IMR-90 (cell line): ENCODE results near the gene CREB5. TPM values are rescaled to one million over a fixed set of nuclear protein-coding genes. Genes with fewer than 3 reads are reported as not detected.

ENCODE experiments used
- ATAC-seq: fragments of 200-7000 bp; cut with Tn5 transposase; 2 replicates; pipeline ENCODE4 v1.9.1; 2020; ENCODE audit warnings: low read depth, mild to moderate bottlenecking, moderate library complexity
- BruUV-seq: library from RNA; stranded (reverse); fragments of 400-500 nt; replicated peaks from 2 replicates; lab custom pipeline; 2021; lab: Mats Ljungman, UMichigan
- CTCF ChIA-PET: fragments of 300-600 bp; formaldehyde crosslinking; extraction: SDS; loops from one replicate; lab custom pipeline; 2021; ENCODE audit warnings: antibody characterized with exemption; lab: Yijun Ruan, JAX
- POLR2A ChIA-PET: fragments of 300-600 bp; sonication (Branson Sonifier 250); formaldehyde crosslinking; loops from one replicate; lab custom pipeline; 2022; ENCODE audit warnings: antibody characterized with exemption; ENCODE audit not compliant: unreplicated experiment; lab: Charles Lee
- DNase-seq: peaks from one replicate; pipeline ENCODE4 v3.0.0; 2013
- H2AFZ ChIP-seq: replicated peaks from 2 replicates; pipeline ENCODE3; 2013; ENCODE audit warnings: low read length, mild to moderate bottlenecking; ENCODE audit not compliant: poor library complexity
- H2AK5ac ChIP-seq: 2 replicates; pipeline ENCODE4 v1.6.1; 2013; ENCODE audit warnings: low read depth, low read length, inconsistent platforms
- H2AK9ac ChIP-seq: replicated peaks from 2 replicates; pipeline ENCODE3; 2013; ENCODE audit warnings: mild to moderate bottlenecking, low read depth, low read length, moderate library complexity; ENCODE audit not compliant: poor library complexity
- H2BK120ac ChIP-seq: 2 replicates; pipeline ENCODE4 v1.6.1; 2013; ENCODE audit warnings: low read depth, low read length, inconsistent platforms
- H2BK15ac ChIP-seq: 3 replicates; pipeline ENCODE4 v1.6.1; 2013; ENCODE audit warnings: low read depth, low read length, inconsistent platforms
- H2BK20ac ChIP-seq: 2 replicates; pipeline ENCODE4 v1.6.1; 2013; ENCODE audit warnings: low read depth, mild to moderate bottlenecking, inconsistent platforms, low read length, moderate library complexity
- H2BK5ac ChIP-seq: 2 replicates; pipeline ENCODE4 v1.6.1; 2013; ENCODE audit warnings: mild to moderate bottlenecking, low read depth, low read length, inconsistent platforms; ENCODE audit not compliant: poor library complexity, severe bottlenecking
- H3K14ac ChIP-seq: replicated peaks from 2 replicates; pipeline ENCODE4 v1.6.1; 2013; ENCODE audit warnings: low read depth, low read length, inconsistent platforms
- H3K18ac ChIP-seq: 2 replicates; pipeline ENCODE4 v1.6.1; 2013; ENCODE audit warnings: low read depth, low read length, control low read depth
- H3K23ac ChIP-seq: 2 replicates; pipeline ENCODE4 v1.6.1; 2013; ENCODE audit warnings: low read depth, low read length, inconsistent platforms
- H3K27ac ChIP-seq: 2 replicates; pipeline ENCODE4 v1.5.1; 2013; ENCODE audit warnings: mild to moderate bottlenecking, control low read depth, low read length; ENCODE audit not compliant: insufficient read depth
- H3K27me3 ChIP-seq: 2 replicates; pipeline ENCODE4 v1.6.1; 2013; ENCODE audit warnings: low read length; ENCODE audit not compliant: control insufficient read depth, insufficient read depth
- H3K36me3 ChIP-seq: 2 replicates; pipeline ENCODE4 v1.6.1; 2013; ENCODE audit warnings: low read length, mixed read lengths; ENCODE audit not compliant: control insufficient read depth, insufficient read depth
- H3K4ac ChIP-seq: 2 replicates; pipeline ENCODE4 v1.6.1; 2013; ENCODE audit warnings: low read depth, low read length, inconsistent platforms
- H3K4me1 ChIP-seq: 2 replicates; pipeline ENCODE4 v1.6.1; 2013; ENCODE audit warnings: low read length, mixed read lengths; ENCODE audit not compliant: control insufficient read depth, insufficient read depth
- H3K4me2 ChIP-seq: 2 replicates; pipeline ENCODE4 v1.6.1; 2013; ENCODE audit warnings: low read depth, mild to moderate bottlenecking, control low read depth, low read length, moderate library complexity
- H3K4me3 ChIP-seq: 2 replicates; pipeline ENCODE4 v1.5.1; 2013; ENCODE audit warnings: low read depth, mild to moderate bottlenecking, control low read depth, low read length, moderate library complexity; ENCODE audit not compliant: insufficient read depth
- H3K56ac ChIP-seq: 2 replicates; pipeline ENCODE4 v1.6.1; 2013; ENCODE audit warnings: low read length, inconsistent platforms; ENCODE audit not compliant: insufficient read depth; ENCODE audit errors: extremely low read depth
- H3K79me1 ChIP-seq, 2 experiments: 2 replicates each; pipeline ENCODE4 v1.6.1; 2013; ENCODE audit warnings: low read length in 2 of 2, inconsistent platforms in 1 of 2, low read depth in 1 of 2
- H3K9ac ChIP-seq: 2 replicates; pipeline ENCODE4 v1.6.1; 2013; ENCODE audit warnings: low read depth, low read length, control low read depth
- H3K9me1 ChIP-seq: 2 replicates; pipeline ENCODE4 v1.6.1; 2013; ENCODE audit warnings: low read length, inconsistent platforms; ENCODE audit not compliant: insufficient read depth
- H3K9me3 ChIP-seq: 2 replicates; pipeline ENCODE4 v1.6.1; 2013; ENCODE audit warnings: low read length; ENCODE audit not compliant: control insufficient read depth, insufficient read depth
- H4K20me1 ChIP-seq: 2 replicates; pipeline ENCODE4 v1.6.1; 2013; ENCODE audit warnings: low read length, inconsistent platforms; ENCODE audit not compliant: insufficient read depth
- H4K5ac ChIP-seq: 2 replicates; pipeline ENCODE4 v1.6.1; 2013; ENCODE audit warnings: mild to moderate bottlenecking, low read depth, low read length, control low read depth
- H4K8ac ChIP-seq, 2 experiments: 2 replicates each; pipeline ENCODE4 v1.6.1; 2013; ENCODE audit warnings: low read depth in 2 of 2, low read length in 2 of 2, control low read depth in 1 of 2, inconsistent platforms in 1 of 2
- H4K91ac ChIP-seq: 2 replicates; pipeline ENCODE4 v1.6.1; 2013; ENCODE audit warnings: low read depth, low read length, inconsistent platforms; ENCODE audit not compliant: insufficient read depth
- ELK1 ChIP-seq: fragments of 150-350 bp; IDR thresholded peaks from 2 replicates; pipeline ENCODE4 v1.6.1; 2016; ENCODE audit warnings: low read depth, mild to moderate bottlenecking, low read length, moderate library complexity, borderline replicate concordance
- RFX5 ChIP-seq: IDR thresholded peaks from 2 replicates; pipeline ENCODE4 v1.8.0; 2012; ENCODE audit warnings: low read depth, mild to moderate bottlenecking, low read length, moderate library complexity
- WGBS, 2 experiments: methylation state at CpG; one replicate each; pipeline versions ENCODE4 v1.1.5 to v1.1.7; 2013; ENCODE audit warnings: missing lambda C conversion rate in 2 of 2; ENCODE audit not compliant: insufficient read length in 1 of 2; ENCODE audit errors: extremely low coverage in 2 of 2; 5-methylcytosine and 5-hydroxymethylcytosine counted together
- dilution Hi-C: fragments of 300-500 bp; cut with HindIII; formaldehyde crosslinking; loops from one replicate; pipeline ENCODE4 v1.14.3; 2018; ENCODE audit warnings: low sequenced_read_pairs; ENCODE audit not compliant: unreplicated experiment
- in situ Hi-C: fragments of 300-500 bp; cut with MboI; formaldehyde crosslinking; loops from 3 replicates; pipeline ENCODE4 v1.14.3; 2019; ENCODE audit warnings: low sequenced_read_pairs, inconsistent platforms, mixed read lengths
- intact Hi-C: fragments of 100-400 bp; cut with micrococcal nuclease; formaldehyde crosslinking; loops from 2 replicates; pipeline ENCODE4 v1.10.0; 2022
- polyA plus RNA-seq, 3 experiments: library from polyadenylated mRNA; depleted of rRNA; stranded (reverse); fragments of >200 nt; gene quantifications; 2 replicates each; pipeline ENCODE4 v1.2.3, GENCODE V29; 2012; ENCODE audit warnings: low replicate concordance in 1 of 3
- total RNA-seq: library from RNA; depleted of rRNA; stranded (reverse); fragments of >200 nt; gene quantifications from 2 replicates; pipeline ENCODE4 v1.2.3, GENCODE V29; 2012

Gene CREB5
- total and polyA plus RNA-seq, 2 of the 4 experiments (the other 2 are of a cell fraction) = 7.3 to 13.1 TPM

- WGBS, 2 experiments = no CpG with 5 or more reads among the region's 5 CpGs
- CTCF ChIA-PET = interaction anchor here (1.4 kb wide), 1 partner anchor 8 kb away, joined by 3 read pairs; no protein-coding TSS in a partner anchor
- BruUV-seq = no TSS peak
Measured at GRCh38 chr7:28588602-28589001, 176.3 kb downstream of the CREB5 start.

More at GRCh38 chr7:28588602-28589001, 176.3 kb downstream of the CREB5 start:
- Histone ChIP-seq H3K27me3 (no peaks in the 10 kb centered on the region), H3K14ac (no peak overlapping the region), H3K9ac (no peak overlapping the region), H3K79me1 (no peaks in the 10 kb centered on the region), H2BK15ac (no peak overlapping the region), H2AK9ac (no peak overlapping the region), H4K5ac (no peak overlapping the region), H3K9me3 (no peaks in the 10 kb centered on the region), H3K4ac (no peak overlapping the region), H3K4me3 (no peak overlapping the region), H3K56ac (no peak overlapping the region), H2AK5ac (no peak overlapping the region), H3K4me1 (no peaks in the 10 kb centered on the region), H3K23ac (no peak overlapping the region), H3K9me1 (no peaks in the 10 kb centered on the region), H3K4me2 (no peak overlapping the region), H3K36me3 (no peaks in the 10 kb centered on the region), H3K18ac (no peak overlapping the region), H4K91ac (no peak overlapping the region), H3K27ac (no peak overlapping the region), H4K20me1 (no peaks in the 10 kb centered on the region), H2AFZ (no peak overlapping the region), H2BK120ac (no peak overlapping the region), H2BK20ac (no peak overlapping the region), H4K8ac (no peak overlapping the region), H2BK5ac (no peak overlapping the region)
- no peak for ATAC-seq
- dilution Hi-C loops = no loop called here
- POLR2A ChIA-PET = no interaction called here
- DNase-seq = no peak
- in situ Hi-C loops = no loop called here
- intact Hi-C loops = no loop called here
- TF ChIP-seq ELK1 (no peak), RFX5 (no peak)
